Psoas muscle (tissue), 8 donors: ENCODE measurements around the gene TAF6L. TPM values are rescaled to one million over a fixed set of nuclear protein-coding genes. Genes with fewer than 3 reads are reported as not detected.

Experiments
- ATAC-seq, 4 donors: fragments of 200-7000 bp; cut with Tn5 transposase; one replicate each; pipeline ENCODE4 v1.9.1; 2020; ENCODE audit warnings: moderate library complexity in 3 of 4, mild to moderate bottlenecking in 2 of 4
- DNase-seq, 2 donors: peaks; one replicate each; pipeline ENCODE4 v3.0.0-alpha.2; 2020
- H3K27ac ChIP-seq: fragments of 200-600 bp; one replicate; pipeline ENCODE4 v1.8.0; 2022
- H3K27me3 ChIP-seq, 3 donors: fragments of 200-600 bp in 1 of 3; one replicate each; pipeline versions ENCODE4 v1.6.1 to v1.8.0; 2013 to 2022; ENCODE audit warnings: low read length in 2 of 3, mild to moderate bottlenecking in 2 of 3, moderate library complexity in 1 of 3; ENCODE audit not compliant: insufficient read depth in 3 of 3
- H3K36me3 ChIP-seq, 2 donors: fragments of 200-600 bp in 1 of 2; one replicate each; pipeline versions ENCODE4 v1.6.1 to v1.8.0; 2013 to 2022; ENCODE audit warnings: low read depth in 1 of 2, mild to moderate bottlenecking in 1 of 2, moderate library complexity in 1 of 2; ENCODE audit not compliant: insufficient read depth in 1 of 2
- H3K4me1 ChIP-seq: fragments of 200-600 bp; one replicate; pipeline ENCODE4 v1.8.0; 2022
- H3K4me3 ChIP-seq: fragments of 200-600 bp; one replicate; pipeline ENCODE4 v1.8.0; 2022; ENCODE audit warnings: mild to moderate bottlenecking
- H3K9me3 ChIP-seq: fragments of 200-600 bp; one replicate; pipeline ENCODE4 v1.8.0; 2022
- CTCF ChIP-seq: fragments of 200-600 bp; IDR thresholded peaks from one replicate; pipeline ENCODE4 v1.8.0; 2022; ENCODE audit warnings: antibody characterized with exemption
- WGBS, 3 donors: extraction: QIAGEN DNeasy Blood & Tissue Kit; methylation state at CpG; one replicate each; pipeline versions ENCODE4 v1.1.6 to v1.1.7; 2013; 5-methylcytosine and 5-hydroxymethylcytosine counted together
- intact Hi-C, 2 donors: fragments of 100-400 bp; cut with DNase I; formaldehyde crosslinking; loops; one replicate each; pipeline versions ENCODE4 v1.11.0 to v1.14.2; 2022
- polyA plus RNA-seq, 3 donors: library from polyadenylated mRNA; stranded (reverse); fragments of 200-250 nt; gene quantifications; one replicate each; pipeline ENCODE4 v1.2.3, GENCODE V29; 2013
- total RNA-seq, 4 donors: library from RNA; stranded (reverse); fragmentation: NEBNext Ultra II Directional in 2 of 4; extraction: Animal tissue kit (Norgen Biotek cat#: 25700) in 2 of 4; gene quantifications; one replicate each; pipeline versions ENCODE4 v1.2.1 to v1.2.4, GENCODE V29; 2021 to 2023
- donor health status: healthy with polysubstance abuse.
- donor health status: DM: no; HTN: no; CAD: no; lungs with moderate emphysema.
- donor health status: Bipolar disorder and iron deficiency.
- donor health status: healthy.
- donor health status: DM: yes; HTN: yes; CAD: no.
- donor health status: DM: no; HTN: no; CAD: no.
- donor health status: DM: no; HTN: no; CAD: no.
- donor health status: DM: yes; HTN: yes; CAD: no.

Gene TAF6L
- total and polyA plus RNA-seq, 7 donors, result 13.5 to 26.5 (median 18.8) TPM

- Histone ChIP-seq H3K36me3 (peaks cover 21 to 77% of the 10 kb centered on the region in 2 donors), H3K9me3 (no peaks in the 10 kb centered on the region), H3K4me3 (no peak overlapping the region), H3K4me1 (peaks cover 14% of the 10 kb centered on the region), H3K27me3 (no peaks in the 10 kb centered on the region), H3K27ac (no peak overlapping the region)
- no peak for TF ChIP-seq CTCF
- ATAC-seq (no peak), DNase-seq (peak in 1 of 2 donors; percentile 2)
- 81 to 87% (median 87%) methylated on average over 4 of the region's 4 CpGs for whole genome bisulfite sequencing, 3 donors
- intact Hi-C loops, result loop anchor here in 1 of 2 donors (5.0 kb wide), 1 partner anchor 36 kb away; the partner anchor contains the start of gene WDR74
Measured at GRCh38 chr11:62801071-62801470, 29.9 kb downstream of the TAF6L start.

GRCh38 chr11:62804310-62805075, 33.3 kb downstream of the TAF6L start:
- 4 to 6% (median 4%) methylated on average over 14 of the region's 14 CpGs for WGBS, 3 donors

DNA sequence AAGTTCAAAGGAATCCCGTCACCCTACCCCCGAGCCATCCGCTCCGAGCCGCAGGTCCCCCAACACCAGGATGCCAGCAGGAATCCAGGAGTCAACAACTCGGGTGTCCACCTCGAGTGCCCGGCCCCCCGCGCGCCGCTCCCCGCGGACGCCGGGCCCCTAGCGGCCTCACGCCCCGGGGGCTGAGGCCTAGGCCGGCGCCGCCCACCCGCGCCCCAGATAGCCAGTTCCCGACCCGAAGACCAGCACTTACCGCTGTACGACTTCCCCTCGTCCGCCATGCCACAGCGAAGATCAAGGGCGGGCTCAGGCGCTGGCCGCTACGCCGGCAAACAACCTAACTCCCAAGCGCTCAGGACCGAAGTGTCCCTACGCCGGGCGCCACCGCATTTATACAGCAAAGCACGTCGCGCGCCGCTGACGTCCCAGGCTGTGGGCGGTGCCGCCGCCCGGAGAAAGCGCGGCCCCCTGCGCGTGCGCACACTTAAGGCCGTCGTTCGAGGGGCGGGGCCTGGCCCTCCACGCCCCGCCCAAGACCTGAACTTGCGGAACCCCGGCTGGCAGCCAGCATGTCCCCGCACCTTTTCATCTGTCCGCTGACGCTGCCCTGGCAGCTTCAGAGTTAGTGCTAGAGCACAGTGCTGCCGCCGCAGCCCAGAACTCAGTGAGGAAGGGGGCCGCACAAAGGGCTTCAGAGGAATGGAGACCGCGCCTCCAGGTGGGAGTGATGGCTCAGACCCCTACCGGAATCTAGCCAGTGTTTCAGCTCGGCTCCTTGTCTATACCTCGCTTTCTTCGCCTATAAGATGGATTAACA, 34.1 kb downstream of the TAF6L start, which contains the start of gene NXF1:
Gene NXF1 (minus strand): TSS at position 365 of the 817 bp plus-strand sequence. CDS start 84 bp downstream, at position 281.
- Histone ChIP-seq H3K27ac (peak within 1 kb of the TSS; percentile 96), H3K9me3 (no peaks in the 10 kb centered on the region), H3K4me3 (peak within 1 kb of the TSS; percentile 95), H3K4me1 (peaks cover 22% of the 10 kb centered on the region), H3K36me3 (peaks cover 13 to 37% of the 10 kb centered on the region in 2 donors), H3K27me3 (no peaks in the 10 kb centered on the region)
- intact Hi-C loops, result loop anchor here in 1 of 2 donors (2.0 kb wide), 1 partner anchor 14 kb away; no protein-coding TSS in a partner anchor
- DNase-seq (peak; percentile 94 to 98), ATAC-seq (peak; percentile 88 to 89 (median 88))
- no peak for TF ChIP-seq CTCF
- WGBS, 3 donors, result 0 to 1% (median 0%) methylated on average over 68 to 77 of the region's 77 CpGs

More at GRCh38 chr11:62804310-62805075, 33.3 kb downstream of the TAF6L start:
- Histone ChIP-seq H3K27me3 (no peaks in the 10 kb centered on the region), H3K9me3 (no peaks in the 10 kb centered on the region), H3K4me1 (peaks cover 22% of the 10 kb centered on the region), H3K4me3 (peak overlapping the region; percentile 95), H3K27ac (peak overlapping the region; percentile 96), H3K36me3 (peaks cover 16 to 43% of the 10 kb centered on the region in 2 donors)
- intact Hi-C loops, result loop anchor here in 1 of 2 donors (2.0 to 5.0 kb wide), 2 partner anchors 14 to 33 kb away; partner anchors contain the start of gene WDR74
- ATAC-seq (peak in 2 of 4 donors; percentile 1 to 9), DNase-seq (no peak)
- TF ChIP-seq CTCF, result no peak

- H3K4me1 ChIP-seq, result peaks cover 22% of the 10 kb centered on the region
- no peak for DNase-seq
- peak overlapping the region; percentile 95 for H3K4me3 ChIP-seq
- no peaks in the 10 kb centered on the region for H3K9me3 ChIP-seq
- TF ChIP-seq CTCF, result no peak
- no peaks in the 10 kb centered on the region for H3K27me3 ChIP-seq
- WGBS, 3 donors, result 19 to 26% (median 21%) methylated on average over 12 of the region's 12 CpGs
- peaks cover 10 to 33% of the 10 kb centered on the region in 2 donors for H3K36me3 ChIP-seq
- peak; percentile 31 to 52 (median 40) for ATAC-seq
- peak overlapping the region; percentile 96 for H3K27ac ChIP-seq
- intact Hi-C loops, result loop anchor here in 1 of 2 donors (2.0 kb wide), 1 partner anchor 15 kb away; no protein-coding TSS in a partner anchor
Measured at GRCh38 chr11:62805961-62806441, 34.8 kb downstream of the TAF6L start.
